HEK293 (cell line): ENCODE results near the gene CTDNEP1.

ENCODE experiments used
- FEZF1 ChIP-seq: fragments of 450-650 bp; formaldehyde crosslinking; IDR thresholded peaks from 2 replicates; pipeline ENCODE4 v1.5.1; 2016; ENCODE audit warnings: missing biosample characterization, missing genetic modification characterization
- GFI1B ChIP-seq: fragments of 450-650 bp; formaldehyde crosslinking; IDR thresholded peaks from 2 replicates; pipeline ENCODE4 v1.5.1; 2016; ENCODE audit warnings: missing biosample characterization, missing genetic modification characterization
- SP2 ChIP-seq: fragments of 450-650 bp; formaldehyde crosslinking; IDR thresholded peaks from 2 replicates; pipeline ENCODE4 v1.5.1; 2016; ENCODE audit warnings: missing biosample characterization, missing genetic modification characterization
- ZBTB17 ChIP-seq: fragments of 450-650 bp; formaldehyde crosslinking; IDR thresholded peaks from 2 replicates; pipeline ENCODE4 v1.5.1; 2016; ENCODE audit warnings: missing biosample characterization, missing genetic modification characterization
- ZBTB21 ChIP-seq: fragments of 450-650 bp; formaldehyde crosslinking; IDR thresholded peaks from 2 replicates; pipeline ENCODE4 v1.5.1; 2017; ENCODE audit warnings: missing biosample characterization, missing genetic modification characterization
- ZNF10 ChIP-seq: fragments of 450-650 bp; formaldehyde crosslinking; IDR thresholded peaks from 2 replicates; pipeline ENCODE4 v1.5.1; 2017; ENCODE audit warnings: missing biosample characterization, missing genetic modification characterization
- ZNF133 ChIP-seq: fragments of 450-650 bp; formaldehyde crosslinking; IDR thresholded peaks from 2 replicates; pipeline ENCODE4 v1.5.1; 2016; ENCODE audit warnings: missing biosample characterization, missing genetic modification characterization
- ZNF155 ChIP-seq: fragments of 450-650 bp; formaldehyde crosslinking; IDR thresholded peaks from 2 replicates; pipeline ENCODE4 v1.5.1; 2016; ENCODE audit warnings: missing biosample characterization, missing genetic modification characterization
- ZNF19 ChIP-seq: fragments of 450-650 bp; formaldehyde crosslinking; IDR thresholded peaks from 2 replicates; pipeline ENCODE4; 2016; ENCODE audit warnings: missing biosample characterization, missing genetic modification characterization, low read depth
- ZNF2 ChIP-seq: fragments of 450-650 bp; formaldehyde crosslinking; IDR thresholded peaks from 2 replicates; pipeline ENCODE4 v1.5.1; 2016; ENCODE audit warnings: missing biosample characterization, missing genetic modification characterization
- ZNF221 ChIP-seq: fragments of 450-650 bp; formaldehyde crosslinking; IDR thresholded peaks from 2 replicates; pipeline ENCODE4 v1.5.1; 2017; ENCODE audit warnings: missing biosample characterization, missing genetic modification characterization, borderline replicate concordance
- ZNF248 ChIP-seq: fragments of 450-650 bp; formaldehyde crosslinking; IDR thresholded peaks from 2 replicates; pipeline ENCODE4 v1.5.1; 2017; ENCODE audit warnings: missing biosample characterization, missing genetic modification characterization
- ZNF501 ChIP-seq: fragments of 450-650 bp; formaldehyde crosslinking; IDR thresholded peaks from 2 replicates; pipeline ENCODE4 v1.5.1; 2016; ENCODE audit warnings: missing biosample characterization, missing genetic modification characterization
- ZNF549 ChIP-seq: fragments of 450-650 bp; IDR thresholded peaks from 2 replicates; pipeline ENCODE4 v1.5.1; 2018; ENCODE audit warnings: missing biosample characterization, missing genetic modification characterization, mild to moderate bottlenecking, inconsistent platforms, moderate library complexity
- ZNF585B ChIP-seq: fragments of 450-650 bp; formaldehyde crosslinking; IDR thresholded peaks from 2 replicates; pipeline ENCODE4 v1.5.1; 2016; ENCODE audit warnings: missing biosample characterization, missing genetic modification characterization
- ZNF610 ChIP-seq: fragments of 450-650 bp; formaldehyde crosslinking; IDR thresholded peaks from 2 replicates; pipeline ENCODE4 v1.5.1; 2016; ENCODE audit warnings: missing biosample characterization, missing genetic modification characterization, borderline replicate concordance
- ZNF660 ChIP-seq: fragments of 450-650 bp; IDR thresholded peaks from 2 replicates; pipeline ENCODE4 v1.5.1; 2018; ENCODE audit warnings: missing biosample characterization, mild to moderate bottlenecking, missing genetic modification characterization
- ZNF677 ChIP-seq: fragments of 450-650 bp; IDR thresholded peaks from 2 replicates; pipeline ENCODE4 v1.5.0; 2018; ENCODE audit warnings: missing biosample characterization, mild to moderate bottlenecking, missing genetic modification characterization, moderate library complexity
- ZNF830 ChIP-seq: fragments of 450-650 bp; IDR thresholded peaks from 2 replicates; pipeline ENCODE4 v1.5.0; 2018; ENCODE audit warnings: missing biosample characterization, missing genetic modification characterization, low read depth, mild to moderate bottlenecking, moderate library complexity
- TF ChIP-seq, protein P1 (sequence below): fragments of 450-650 bp; formaldehyde crosslinking; conservative IDR thresholded peaks from 2 replicates; pipeline ENCODE4 v1.5.1; 2016; ENCODE audit warnings: low read depth, missing biosample characterization, missing genetic modification characterization
- TF ChIP-seq, protein P2 (sequence below): fragments of 450-650 bp; formaldehyde crosslinking; IDR thresholded peaks from 2 replicates; pipeline ENCODE4 v1.5.0; 2017; ENCODE audit warnings: missing biosample characterization, missing genetic modification characterization, borderline replicate concordance
- TF ChIP-seq, protein P3 (sequence below): fragments of 450-650 bp; formaldehyde crosslinking; IDR thresholded peaks from 2 replicates; pipeline ENCODE4 v1.5.1; 2016; ENCODE audit warnings: missing biosample characterization, missing genetic modification characterization
- TF ChIP-seq, protein P4 (sequence below): fragments of 450-650 bp; formaldehyde crosslinking; IDR thresholded peaks from 2 replicates; pipeline ENCODE4 v1.5.1; 2016; ENCODE audit warnings: missing biosample characterization, missing genetic modification characterization, borderline replicate concordance
- TF ChIP-seq, protein P5 (sequence below): fragments of 450-650 bp; formaldehyde crosslinking; IDR thresholded peaks from 2 replicates; pipeline ENCODE4; 2016; ENCODE audit warnings: missing biosample characterization, missing genetic modification characterization

Gene CTDNEP1

GRCh38 chr17:7239091-7240027 lies 12.2 kb downstream of the CTDNEP1 start, which contains the start of gene PHF23 (continued):
- TF ChIP-seq, protein P1, sequence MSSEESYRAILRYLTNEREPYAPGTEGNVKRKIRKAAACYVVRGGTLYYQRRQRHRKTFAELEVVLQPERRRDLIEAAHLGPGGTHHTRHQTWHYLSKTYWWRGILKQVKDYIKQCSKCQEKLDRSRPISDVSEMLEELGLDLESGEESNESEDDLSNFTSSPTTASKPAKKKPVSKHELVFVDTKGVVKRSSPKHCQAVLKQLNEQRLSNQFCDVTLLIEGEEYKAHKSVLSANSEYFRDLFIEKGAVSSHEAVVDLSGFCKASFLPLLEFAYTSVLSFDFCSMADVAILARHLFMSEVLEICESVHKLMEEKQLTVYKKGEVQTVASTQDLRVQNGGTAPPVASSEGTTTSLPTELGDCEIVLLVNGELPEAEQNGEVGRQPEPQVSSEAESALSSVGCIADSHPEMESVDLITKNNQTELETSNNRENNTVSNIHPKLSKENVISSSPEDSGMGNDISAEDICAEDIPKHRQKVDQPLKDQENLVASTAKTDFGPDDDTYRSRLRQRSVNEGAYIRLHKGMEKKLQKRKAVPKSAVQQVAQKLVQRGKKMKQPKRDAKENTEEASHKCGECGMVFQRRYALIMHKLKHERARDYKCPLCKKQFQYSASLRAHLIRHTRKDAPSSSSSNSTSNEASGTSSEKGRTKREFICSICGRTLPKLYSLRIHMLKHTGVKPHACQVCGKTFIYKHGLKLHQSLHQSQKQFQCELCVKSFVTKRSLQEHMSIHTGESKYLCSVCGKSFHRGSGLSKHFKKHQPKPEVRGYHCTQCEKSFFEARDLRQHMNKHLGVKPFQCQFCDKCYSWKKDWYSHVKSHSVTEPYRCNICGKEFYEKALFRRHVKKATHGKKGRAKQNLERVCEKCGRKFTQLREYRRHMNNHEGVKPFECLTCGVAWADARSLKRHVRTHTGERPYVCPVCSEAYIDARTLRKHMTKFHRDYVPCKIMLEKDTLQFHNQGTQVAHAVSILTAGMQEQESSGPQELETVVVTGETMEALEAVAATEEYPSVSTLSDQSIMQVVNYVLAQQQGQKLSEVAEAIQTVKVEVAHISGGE, result peak; percentile 96
- TF ChIP-seq ZNF585B (no peak), GFI1B (tag by site-specific recombination) (no peak), ZNF610 (tag by site-specific recombination) (no peak; the same call in 1 of the 2 replicates), ZNF549 (tag by site-specific recombination) (no peak), SP2 (peak; percentile 92), ZNF155 (no peak), ZBTB21 (tag by site-specific recombination) (no peak), FEZF1 (tag by site-specific recombination) (no peak), ZNF133 (no peak), ZNF830 (tag by site-specific recombination) (no peak), ZNF221 (tag by site-specific recombination) (no peak), ZNF2 (tag by site-specific recombination) (no peak), ZNF19 (no peak), ZNF248 (no peak), ZNF501 (tag by site-specific recombination) (peak; percentile 37; the same call in 1 of the 2 replicates), ZNF677 (tag by site-specific recombination) (no peak), ZBTB17 (tag by site-specific recombination) (peak; percentile 94), ZNF660 (no peak), ZNF10 (tag by site-specific recombination) (no peak)
- TF ChIP-seq, protein P2, sequence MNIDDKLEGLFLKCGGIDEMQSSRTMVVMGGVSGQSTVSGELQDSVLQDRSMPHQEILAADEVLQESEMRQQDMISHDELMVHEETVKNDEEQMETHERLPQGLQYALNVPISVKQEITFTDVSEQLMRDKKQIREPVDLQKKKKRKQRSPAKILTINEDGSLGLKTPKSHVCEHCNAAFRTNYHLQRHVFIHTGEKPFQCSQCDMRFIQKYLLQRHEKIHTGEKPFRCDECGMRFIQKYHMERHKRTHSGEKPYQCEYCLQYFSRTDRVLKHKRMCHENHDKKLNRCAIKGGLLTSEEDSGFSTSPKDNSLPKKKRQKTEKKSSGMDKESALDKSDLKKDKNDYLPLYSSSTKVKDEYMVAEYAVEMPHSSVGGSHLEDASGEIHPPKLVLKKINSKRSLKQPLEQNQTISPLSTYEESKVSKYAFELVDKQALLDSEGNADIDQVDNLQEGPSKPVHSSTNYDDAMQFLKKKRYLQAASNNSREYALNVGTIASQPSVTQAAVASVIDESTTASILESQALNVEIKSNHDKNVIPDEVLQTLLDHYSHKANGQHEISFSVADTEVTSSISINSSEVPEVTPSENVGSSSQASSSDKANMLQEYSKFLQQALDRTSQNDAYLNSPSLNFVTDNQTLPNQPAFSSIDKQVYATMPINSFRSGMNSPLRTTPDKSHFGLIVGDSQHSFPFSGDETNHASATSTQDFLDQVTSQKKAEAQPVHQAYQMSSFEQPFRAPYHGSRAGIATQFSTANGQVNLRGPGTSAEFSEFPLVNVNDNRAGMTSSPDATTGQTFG (tag by site-specific recombination), result no peak
- TF ChIP-seq, protein P3, sequence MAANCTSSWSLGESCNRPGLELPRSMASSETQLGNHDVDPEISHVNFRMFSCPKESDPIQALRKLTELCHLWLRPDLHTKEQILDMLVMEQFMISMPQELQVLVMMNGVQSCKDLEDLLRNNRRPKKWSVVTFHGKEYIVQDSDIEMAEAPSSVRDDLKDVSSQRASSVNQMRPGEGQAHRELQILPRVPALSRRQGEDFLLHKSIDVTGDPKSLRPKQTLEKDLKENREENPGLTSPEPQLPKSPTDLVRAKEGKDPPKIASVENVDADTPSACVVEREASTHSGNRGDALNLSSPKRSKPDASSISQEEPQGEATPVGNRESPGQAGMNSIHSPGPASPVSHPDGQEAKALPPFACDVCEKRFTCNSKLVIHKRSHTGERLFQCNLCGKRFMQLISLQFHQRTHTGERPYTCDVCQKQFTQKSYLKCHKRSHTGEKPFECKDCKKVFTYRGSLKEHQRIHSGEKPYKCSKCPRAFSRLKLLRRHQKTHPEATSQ, result no peak
- TF ChIP-seq, protein P4, sequence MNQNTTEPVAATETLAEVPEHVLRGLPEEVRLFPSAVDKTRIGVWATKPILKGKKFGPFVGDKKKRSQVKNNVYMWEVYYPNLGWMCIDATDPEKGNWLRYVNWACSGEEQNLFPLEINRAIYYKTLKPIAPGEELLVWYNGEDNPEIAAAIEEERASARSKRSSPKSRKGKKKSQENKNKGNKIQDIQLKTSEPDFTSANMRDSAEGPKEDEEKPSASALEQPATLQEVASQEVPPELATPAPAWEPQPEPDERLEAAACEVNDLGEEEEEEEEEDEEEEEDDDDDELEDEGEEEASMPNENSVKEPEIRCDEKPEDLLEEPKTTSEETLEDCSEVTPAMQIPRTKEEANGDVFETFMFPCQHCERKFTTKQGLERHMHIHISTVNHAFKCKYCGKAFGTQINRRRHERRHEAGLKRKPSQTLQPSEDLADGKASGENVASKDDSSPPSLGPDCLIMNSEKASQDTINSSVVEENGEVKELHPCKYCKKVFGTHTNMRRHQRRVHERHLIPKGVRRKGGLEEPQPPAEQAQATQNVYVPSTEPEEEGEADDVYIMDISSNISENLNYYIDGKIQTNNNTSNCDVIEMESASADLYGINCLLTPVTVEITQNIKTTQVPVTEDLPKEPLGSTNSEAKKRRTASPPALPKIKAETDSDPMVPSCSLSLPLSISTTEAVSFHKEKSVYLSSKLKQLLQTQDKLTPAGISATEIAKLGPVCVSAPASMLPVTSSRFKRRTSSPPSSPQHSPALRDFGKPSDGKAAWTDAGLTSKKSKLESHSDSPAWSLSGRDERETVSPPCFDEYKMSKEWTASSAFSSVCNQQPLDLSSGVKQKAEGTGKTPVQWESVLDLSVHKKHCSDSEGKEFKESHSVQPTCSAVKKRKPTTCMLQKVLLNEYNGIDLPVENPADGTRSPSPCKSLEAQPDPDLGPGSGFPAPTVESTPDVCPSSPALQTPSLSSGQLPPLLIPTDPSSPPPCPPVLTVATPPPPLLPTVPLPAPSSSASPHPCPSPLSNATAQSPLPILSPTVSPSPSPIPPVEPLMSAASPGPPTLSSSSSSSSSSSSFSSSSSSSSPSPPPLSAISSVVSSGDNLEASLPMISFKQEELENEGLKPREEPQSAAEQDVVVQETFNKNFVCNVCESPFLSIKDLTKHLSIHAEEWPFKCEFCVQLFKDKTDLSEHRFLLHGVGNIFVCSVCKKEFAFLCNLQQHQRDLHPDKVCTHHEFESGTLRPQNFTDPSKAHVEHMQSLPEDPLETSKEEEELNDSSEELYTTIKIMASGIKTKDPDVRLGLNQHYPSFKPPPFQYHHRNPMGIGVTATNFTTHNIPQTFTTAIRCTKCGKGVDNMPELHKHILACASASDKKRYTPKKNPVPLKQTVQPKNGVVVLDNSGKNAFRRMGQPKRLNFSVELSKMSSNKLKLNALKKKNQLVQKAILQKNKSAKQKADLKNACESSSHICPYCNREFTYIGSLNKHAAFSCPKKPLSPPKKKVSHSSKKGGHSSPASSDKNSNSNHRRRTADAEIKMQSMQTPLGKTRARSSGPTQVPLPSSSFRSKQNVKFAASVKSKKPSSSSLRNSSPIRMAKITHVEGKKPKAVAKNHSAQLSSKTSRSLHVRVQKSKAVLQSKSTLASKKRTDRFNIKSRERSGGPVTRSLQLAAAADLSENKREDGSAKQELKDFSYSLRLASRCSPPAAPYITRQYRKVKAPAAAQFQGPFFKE, result 0 out of 2 replicates have a peak, but pooled peaks have one; percentile 65
- TF ChIP-seq, protein P5, sequence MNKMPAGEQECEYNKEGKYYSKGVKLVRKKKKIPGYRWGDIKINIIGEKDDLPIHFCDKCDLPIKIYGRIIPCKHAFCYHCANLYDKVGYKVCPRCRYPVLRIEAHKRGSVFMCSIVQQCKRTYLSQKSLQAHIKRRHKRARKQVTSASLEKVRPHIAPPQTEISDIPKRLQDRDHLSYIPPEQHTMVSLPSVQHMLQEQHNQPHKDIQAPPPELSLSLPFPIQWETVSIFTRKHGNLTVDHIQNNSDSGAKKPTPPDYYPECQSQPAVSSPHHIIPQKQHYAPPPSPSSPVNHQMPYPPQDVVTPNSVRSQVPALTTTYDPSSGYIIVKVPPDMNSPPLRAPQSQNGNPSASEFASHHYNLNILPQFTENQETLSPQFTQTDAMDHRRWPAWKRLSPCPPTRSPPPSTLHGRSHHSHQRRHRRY, result no peak
